ENCODE measurements around the gene CPA1.
A peak's percentile ranks its signal among the peaks of the same experiment; 100 is the strongest.
"Not testable (repeated sequence)": the region's sequence is repeated elsewhere in the genome, so short reads cannot be mapped to it uniquely, and the experiment has no call there.

Gene CPA1

DNA sequence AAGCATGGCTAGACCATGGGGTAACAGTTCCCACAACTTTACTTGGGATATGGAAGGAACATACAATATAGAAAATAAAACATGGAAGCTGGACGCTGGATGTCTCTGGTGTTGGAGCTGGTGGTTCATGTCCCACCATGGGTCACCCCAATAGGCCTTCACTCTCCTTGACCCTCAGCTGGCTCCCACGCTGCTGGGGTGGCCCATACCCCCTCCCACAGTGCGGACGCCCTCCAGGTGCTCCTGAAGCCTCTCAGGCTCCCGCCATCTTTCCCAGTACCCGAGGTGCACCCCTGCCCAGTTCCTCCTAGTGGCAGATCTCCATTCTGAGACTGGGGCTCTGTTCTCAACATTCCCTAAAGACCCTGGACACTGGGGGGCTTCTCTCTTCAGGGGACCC is 5.8 kb upstream of the CPA1 start:
- DNase-seq = no peak

DNA sequence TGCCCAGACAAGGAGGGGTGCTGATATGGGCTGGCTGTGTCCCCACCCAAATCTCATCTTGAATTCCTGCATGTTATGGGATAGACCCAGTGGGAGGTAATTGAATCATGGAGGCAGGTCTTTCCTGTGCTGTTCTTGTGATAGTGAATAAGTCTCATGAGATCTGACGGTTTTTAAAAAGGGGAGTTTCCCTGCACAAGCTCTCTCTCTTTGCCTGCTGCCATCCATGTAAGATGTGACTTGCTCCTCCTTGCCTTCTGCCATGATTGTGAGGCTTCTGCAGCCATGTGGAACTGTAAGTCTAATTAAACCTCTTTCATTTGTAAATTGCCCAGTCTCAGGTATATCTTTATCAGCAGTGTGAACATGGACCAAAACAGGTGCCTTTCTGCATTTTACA is 3.8 kb upstream of the CPA1 start:
- DNase-seq = not testable (repeated sequence)

DNA sequence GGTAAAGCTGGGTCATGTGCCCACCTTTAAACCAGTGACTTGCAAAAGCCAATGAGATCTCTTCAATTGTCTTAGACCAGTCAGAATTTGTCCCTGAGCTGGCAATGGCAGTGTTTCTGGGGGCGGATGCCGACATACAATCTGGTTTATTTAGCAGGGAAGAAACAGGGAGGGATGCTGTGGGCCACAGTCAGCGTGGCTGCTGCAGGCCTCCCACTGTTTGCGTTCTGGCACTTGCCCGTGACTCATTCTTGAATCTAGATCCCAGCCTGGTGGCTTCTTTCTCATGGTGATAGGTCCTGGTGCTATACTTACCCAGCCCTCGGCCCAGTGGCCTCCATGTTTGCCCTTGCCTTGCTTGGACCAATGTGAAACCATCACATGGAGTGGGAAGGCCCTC is 3.1 kb upstream of the CPA1 start:
- DNase-seq = no peak

DNA sequence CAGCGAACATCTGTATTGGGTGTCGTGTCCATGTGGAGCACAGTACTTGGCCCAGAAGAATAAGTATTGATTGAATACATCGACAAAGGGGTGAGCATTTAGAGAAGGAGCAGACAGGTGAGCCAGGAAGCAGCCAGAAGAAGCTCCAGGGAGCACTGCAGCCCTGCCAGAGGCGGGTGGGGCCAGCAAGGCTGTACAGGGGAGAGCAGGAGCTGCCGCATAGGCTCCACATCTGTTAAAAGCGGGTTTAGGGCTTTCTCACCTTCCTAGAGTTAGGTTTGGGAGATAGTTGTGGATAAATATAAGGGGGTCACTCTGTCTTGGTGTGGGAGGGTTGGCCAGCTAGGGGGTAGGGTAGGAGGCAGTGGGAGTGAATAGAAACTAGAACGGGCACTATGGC is 1.3 kb upstream of the CPA1 start:
- no peak for DNase-seq

DNA sequence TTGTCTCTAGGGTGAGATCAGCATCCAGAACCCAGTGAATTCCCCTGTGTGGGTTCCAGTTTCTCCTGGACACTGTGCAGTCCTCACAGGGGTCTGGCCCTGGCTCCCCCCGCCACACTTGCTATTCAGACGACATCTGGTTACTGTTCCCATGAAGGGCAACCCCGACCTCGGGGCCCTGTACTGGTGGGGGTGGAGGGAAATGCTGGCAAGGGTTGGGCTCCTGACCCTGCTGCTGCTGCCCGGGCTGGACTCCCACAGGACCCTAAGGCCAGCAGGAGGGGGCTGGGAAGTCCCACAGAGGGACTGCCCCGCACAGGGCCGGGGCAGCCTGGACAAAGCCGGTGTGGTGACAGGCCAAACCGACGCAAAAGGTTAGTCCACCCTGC is 768 bp upstream of the CPA1 start:
- DNase-seq = no peak

DNA sequence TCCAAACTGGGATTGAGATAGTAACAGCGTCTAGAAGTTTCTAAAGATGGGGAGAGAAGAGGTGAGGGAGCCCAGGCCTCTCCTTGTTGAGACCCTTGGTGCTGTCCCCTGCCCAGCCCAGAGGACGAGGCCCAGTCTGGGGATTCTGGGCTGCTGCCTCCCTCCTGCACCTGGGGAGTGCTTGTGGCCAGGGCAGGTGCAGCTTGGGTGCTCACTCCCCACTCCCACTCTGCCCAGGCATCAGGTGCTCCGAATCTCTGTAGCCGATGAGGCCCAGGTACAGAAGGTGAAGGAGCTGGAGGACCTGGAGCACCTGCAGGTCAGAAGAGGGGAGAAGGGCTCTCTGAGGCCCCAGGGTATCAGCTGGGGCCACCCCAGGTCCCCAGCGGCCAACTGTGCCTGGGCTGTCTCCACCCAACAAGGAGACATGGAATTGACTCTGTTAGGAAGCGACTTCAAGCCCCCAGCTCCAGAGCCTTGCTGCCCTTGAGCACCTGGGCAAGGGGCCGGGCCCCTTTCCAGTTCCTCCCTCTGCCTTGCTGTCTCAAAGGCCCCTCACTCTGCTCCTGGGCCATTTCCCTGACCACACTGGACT is 664 bp downstream of the CPA1 start:
- DNase-seq = no peak

DNA sequence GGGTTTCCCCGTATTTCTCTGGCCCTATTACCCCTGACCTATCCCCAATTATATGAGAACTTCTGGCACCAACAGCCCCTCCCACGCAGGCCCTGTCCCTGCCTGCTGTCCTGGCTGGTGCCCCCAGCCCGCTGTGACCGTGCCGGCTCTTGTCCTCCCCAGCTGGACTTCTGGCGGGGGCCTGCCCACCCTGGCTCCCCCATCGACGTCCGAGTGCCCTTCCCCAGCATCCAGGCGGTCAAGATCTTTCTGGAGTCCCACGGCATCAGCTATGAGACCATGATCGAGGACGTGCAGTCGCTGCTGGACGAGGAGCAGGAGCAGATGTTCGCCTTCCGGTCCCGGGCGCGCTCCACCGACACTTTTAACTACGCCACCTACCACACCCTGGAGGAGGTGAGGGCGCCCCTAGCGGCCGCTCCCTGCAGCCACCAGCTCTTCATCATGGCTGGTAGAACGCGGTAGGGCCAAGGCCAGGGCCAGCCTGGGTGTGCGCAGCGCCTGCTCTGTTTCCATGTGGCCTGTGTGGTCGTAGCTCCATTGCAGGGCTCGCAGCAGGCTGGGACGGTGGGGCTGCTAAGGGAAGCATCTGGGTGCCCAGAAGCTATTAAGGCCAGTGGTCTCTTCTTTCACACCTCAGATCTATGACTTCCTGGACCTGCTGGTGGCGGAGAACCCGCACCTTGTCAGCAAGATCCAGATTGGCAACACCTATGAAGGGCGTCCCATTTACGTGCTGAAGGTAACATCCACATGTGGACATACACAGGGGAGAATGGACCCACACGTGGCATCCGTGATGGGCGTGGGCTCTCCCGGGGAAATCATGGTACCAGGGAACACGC is 1.4 kb downstream of the CPA1 start:
- no peak for DNase-seq

DNA sequence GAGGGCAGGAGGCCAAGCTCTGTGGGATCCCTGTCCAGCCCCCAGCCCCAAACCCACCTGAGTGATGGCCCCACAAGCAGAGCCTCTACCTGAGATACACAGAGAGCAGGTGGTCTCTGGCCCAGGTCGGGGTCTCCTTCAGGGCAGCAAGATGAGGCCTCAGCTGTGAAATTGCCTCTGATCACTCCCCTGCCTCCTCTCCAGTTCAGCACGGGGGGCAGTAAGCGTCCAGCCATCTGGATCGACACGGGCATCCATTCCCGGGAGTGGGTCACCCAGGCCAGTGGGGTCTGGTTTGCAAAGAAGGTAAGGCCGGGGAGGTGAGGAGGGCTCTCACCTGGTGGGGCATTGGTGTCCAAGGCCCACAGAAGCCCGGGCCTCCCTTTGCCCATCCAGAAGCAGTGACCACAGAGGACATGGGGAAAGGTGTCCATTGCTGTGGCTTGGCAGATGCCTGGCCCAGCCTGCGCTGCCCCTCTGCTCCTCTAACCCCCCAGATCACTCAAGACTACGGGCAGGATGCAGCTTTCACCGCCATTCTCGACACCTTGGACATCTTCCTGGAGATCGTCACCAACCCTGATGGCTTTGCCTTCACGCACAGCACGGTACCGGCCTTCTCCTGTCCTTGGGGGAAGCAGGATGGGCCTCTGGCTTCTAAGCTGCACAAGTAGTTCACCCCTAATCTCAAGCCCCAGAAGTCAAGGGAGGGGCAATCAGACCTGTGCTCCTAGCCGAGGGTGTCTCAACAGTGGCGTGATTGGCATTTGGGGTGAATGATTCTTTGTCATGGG is 3.1 kb downstream of the CPA1 start:
- DNase-seq = no peak

DNA sequence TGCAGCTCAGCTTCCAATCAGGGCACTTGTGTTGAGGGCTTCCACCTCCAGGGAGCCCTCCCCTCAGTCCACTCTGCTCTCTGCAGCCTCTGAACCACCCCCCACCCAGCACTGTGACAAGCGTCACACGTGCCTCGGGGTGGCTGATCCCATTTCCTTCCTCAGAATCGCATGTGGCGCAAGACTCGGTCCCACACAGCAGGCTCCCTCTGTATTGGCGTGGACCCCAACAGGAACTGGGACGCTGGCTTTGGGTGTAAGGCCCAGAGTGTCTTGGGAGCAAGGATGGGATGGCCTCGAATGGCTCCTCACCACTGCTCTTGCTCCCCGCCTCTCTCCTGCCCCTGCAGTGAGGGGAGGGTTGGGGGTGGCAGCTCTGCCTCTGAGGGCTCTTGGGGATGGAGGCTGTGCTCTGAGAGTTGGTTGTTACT is 4.1 kb downstream of the CPA1 start:
- DNase-seq = no peak

DNA sequence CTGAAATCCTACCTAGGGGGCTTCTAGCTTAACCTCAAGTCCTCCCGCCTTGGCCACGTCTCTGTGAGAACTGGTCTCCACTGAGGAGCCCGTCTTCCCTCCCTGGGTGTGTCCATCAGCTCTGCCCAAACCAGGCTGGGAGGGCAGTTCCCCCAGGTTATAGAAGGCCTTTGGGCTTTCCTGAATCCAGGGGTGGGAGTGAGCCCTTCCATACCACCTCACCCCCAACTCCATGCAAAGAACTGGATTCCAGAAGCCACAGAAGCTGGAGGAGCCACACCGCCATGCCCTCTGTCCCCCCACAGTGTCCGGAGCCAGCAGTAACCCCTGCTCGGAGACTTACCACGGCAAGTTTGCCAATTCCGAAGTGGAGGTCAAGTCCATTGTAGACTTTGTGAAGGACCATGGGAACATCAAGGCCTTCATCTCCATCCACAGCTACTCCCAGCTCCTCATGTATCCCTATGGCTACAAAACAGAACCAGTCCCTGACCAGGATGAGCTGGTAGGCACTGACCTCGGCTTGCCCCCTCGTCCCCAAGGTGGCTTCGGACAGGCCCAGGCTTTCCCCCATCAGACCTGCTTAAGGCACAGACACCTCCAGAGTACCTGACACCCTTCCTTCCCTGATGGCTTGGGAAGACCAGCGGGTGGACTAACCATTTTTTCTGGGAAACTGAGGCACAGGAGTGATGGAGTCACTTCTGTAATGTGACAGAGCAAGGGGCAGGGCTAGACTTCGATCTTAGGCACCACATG is 4.7 kb downstream of the CPA1 start:
- DNase-seq = no peak

DNA sequence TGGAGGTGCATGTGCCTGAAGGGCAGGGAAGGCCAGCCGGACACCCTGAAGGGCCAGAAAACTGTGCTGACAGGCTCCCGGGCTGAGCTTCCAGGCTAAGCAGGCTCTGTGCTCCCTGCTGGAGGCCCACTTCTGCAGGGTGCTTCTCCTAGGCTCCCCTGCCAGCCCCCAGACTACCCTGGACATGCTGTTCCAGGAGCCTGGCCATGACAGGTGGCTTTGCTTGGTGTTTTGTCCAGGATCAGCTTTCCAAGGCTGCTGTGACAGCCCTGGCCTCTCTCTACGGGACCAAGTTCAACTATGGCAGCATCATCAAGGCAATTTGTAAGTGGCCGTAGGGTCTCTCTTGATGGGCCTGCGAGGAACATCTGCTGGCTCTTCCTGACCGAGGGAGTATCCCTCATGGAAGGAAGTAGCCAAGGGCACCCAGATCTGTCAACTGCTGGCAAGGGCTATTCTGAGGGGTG is 5.3 kb downstream of the CPA1 start:
- no peak for DNase-seq

DNA sequence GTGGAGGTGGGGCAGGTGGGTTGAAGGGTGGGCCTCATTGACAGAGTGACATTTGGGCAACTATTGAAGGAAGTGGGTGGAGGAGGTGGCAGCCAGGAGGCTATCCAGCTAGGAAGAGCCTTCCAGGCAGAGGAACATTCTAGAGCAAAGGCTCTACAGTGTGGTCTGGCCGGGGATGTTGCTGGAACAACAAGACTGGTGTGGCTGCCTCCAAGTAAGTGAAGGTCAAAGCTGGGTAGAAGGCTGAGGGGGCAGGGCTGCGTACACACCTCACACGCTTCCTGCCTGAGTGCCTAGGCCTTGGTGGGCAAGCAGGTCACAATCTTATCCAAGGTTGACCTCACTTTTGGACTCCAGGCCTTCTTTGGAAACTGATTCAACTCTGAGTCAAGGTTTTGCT is 6.6 kb downstream of the CPA1 start:
- DNase-seq = no peak

DNA sequence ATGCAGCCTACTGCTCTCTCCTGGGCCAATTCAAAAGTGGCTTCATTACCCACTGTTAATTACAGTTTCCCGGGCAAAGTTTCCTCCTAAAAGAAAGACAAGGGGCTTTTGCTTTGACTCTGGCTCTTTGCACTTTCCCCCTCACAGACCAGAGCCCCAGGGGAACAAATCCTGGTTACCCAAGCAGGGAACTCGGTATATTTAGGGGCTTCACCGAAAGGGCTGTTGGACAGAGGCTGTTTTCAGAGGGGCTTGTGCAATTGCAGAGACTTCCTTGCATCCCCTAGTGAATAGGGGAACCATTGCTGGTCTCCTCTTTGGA is 7.0 kb downstream of the CPA1 start:
- DNase-seq = no peak

DNA sequence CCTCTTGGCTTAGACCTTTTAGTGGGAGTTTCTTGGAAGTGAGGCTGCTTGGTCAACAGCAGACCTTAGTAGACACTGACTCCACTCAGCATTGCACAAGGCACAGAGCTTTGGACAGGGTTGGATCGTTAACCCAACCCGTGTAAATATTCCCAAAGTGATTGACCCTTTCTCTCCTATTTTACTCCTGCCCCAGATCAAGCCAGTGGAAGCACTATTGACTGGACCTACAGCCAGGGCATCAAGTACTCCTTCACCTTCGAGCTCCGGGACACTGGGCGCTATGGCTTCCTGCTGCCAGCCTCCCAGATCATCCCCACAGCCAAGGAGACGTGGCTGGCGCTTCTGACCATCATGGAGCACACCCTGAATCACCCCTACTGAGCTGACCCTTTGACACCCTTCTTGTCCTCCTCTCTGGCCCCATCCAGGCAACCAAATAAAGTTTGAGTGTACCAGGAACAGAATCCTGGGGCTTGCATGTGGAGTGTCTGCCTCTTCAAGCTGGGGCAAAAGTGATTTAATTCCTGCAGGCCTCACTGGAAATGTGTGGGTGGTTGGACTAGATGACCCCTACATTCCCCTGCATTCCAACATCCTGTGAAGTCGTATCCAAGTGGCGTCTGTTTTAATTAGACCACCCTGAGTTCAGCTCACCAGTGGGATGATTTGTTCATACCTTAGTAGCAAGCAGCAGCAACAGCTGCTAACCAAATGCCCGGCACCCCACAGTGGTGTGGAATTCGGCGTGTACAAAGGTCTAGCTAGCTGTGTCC is 7.5 kb downstream of the CPA1 start:
- DNase-seq = no peak

DNA sequence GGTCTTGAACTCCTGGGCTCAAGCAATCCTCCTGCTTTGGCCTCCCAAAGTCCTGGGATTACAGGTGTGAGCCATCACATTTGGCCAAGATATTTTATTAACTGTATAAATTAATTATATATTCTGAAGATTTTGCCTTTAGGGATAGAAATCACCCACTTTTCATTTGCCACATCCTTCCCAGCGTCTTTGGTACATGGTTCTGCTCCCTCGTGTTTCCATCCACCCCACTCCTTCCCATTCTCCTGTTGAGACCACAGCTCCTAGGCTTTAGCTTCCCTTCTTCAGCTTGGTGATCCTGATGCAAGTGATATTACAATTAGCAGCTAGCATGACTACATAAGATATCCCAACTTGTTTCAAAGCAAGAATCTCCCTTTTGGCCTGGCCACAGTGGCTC is 8.4 kb downstream of the CPA1 start:
- DNase-seq = no peak

DNA sequence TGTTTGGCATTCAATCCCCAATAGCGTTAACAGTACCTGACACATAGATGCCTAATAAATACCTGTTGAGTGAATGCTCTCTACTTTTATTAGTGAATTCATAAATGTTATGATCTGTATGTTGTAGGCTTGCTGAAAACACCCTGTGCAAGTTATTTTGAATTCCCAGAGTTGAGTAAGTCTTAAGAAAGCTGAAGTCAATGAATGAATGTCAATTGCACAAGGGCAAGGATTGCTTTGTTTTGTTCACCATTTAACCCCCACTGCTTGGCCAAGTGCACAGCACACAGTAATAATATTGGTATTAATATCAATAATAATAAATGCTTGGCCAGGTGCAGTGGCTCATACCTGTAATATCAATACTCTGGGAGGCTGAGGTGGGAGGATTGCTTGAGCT is 10.2 kb downstream of the CPA1 start:
- no peak for DNase-seq

DNA sequence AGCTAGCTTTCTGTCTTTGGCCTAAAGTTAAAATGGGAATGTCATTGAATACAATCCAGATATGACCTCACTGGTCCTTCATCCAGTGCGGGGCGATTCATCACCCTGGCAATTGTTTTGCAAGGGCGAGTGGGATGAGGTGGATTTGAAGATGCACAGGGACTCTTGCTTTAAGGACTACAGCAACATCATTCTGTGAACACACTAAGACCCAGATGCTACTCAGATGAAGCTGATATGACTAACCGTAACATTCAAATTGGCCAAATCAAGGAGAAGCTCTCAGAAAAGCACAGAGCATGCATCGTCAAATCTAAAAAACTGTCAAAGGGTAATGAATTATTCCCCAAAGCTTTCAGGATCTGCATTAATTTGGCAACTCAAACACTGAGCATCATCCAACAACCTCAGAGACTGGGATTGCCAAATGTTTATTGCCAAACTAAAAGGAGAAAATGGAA is 12.8 kb downstream of the CPA1 start:
- DNase-seq = peak; percentile 62

DNA sequence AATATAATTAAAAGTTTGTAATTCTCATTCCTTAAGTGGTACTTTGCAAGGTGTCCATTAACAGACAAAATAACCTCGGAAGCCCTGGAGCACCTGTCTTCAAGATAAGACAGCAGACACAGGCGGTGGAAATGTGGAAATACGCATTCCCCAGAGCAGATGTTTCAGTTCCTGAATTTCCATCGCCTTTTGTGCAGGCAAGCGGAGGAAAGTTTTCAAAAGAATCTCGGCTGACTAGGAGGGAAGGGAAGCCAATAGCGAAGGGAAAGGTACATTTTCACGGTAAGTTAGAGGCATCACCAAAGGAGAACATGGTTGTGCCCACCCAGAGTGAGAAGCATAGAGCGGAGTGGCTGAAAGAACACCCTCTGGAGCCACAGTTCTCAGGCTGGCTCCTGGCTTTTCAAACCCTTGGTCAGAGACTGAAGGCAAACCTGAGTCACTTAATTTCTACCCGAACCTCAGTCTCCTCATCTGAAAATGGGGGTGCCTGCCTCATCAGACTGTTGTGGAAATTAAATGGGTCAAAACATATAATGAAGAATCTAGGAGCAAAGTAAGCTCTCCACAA is 13.6 kb downstream of the CPA1 start:
- DNase-seq = no peak

DNA sequence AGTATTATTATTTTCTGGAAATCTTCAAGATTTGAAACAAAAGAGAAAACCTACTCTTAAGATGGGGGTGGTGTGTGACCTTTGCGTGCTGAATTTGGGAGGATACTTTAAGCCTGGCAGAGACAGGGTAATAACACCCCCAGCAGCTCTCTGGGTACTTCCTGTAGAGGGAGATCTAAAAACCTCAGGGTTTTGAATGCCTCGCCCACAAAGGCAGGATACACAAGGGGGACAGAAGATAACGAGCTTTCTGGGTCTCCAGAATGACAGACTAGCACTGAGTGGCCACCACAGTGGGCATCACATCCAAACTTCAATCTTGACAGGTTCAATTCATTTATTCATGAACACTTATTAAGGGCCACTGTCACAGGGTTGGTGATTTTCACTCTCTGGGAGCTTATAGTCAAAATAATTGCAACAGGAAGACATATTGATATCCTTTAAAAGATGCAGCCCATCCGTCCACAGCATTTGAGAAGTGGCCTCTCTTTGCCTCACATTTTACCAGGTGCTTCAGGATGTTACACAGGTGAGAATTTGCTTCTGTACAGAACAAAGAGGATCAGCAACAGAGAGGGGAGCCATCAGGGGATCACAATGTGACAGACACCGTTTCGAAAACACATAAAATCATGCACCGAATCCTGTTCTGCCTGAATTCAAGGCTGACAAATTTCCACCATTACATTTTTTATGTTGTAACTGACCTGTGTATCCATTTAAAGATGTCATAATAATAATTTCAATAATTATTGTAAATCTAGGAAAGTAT is 14.3 kb downstream of the CPA1 start:
- DNase-seq = no peak

DNA sequence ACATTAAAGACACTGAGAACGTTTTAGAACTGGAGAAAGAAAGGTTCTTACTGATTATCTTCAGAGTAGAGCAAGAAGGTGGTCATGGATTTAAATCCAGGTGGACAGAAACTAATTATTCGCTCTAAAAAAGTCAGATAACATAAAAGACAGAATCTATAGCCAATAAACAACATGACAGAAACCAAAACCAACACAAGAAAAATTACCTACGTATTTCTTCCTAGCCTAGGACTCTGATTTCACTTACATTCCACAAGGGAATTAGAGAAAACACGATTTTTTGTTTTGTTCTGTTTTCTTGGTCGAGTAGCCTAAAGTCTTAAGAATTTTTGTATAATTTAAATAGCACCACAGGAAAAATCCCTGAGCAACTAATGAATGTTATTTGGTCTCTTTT is 15.1 kb downstream of the CPA1 start:
- no peak for DNase-seq

DNA sequence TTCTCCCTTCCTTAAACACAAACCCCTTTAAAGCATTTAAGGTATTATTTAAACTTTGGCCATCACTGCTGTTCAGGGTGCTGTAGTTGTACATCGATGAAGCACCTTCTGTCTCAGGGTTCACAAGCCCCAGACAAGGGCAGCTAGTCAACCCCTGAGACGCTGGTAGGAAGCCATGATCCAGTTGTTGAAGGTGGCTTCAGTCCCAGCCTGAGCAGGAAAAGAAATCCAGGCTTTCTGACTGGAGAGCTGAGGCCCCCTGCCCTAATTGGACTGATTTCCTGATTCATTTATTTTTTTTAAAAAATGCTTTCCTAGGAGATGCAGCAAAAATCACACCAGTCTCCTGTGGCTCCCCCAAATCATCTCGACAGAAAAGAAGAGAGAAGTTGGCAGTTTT is 15.8 kb downstream of the CPA1 start:
- DNase-seq = no peak

All from NCI-H446 treated with DMSO at 0.1 percent for 48 hours (cell line).